ENCODE data around the gene KIF1C.

The KIF1C gene

GRCh38 chr17:5043524-5043923 lies 45.8 kb downstream of the KIF1C start:
- no peak for TF ChIP-seq CTCF (IDR thresholded peaks at IDR 0.05)
- Histone ChIP-seq H3K27ac (no peak overlapping the region), H3K4me3 (no peak overlapping the region)
- no peak for DNase-seq (ENCODE audit: low spot score)

GRCh38 chr17:5044630-5045029 lies 46.9 kb downstream of the KIF1C start:
- no peak overlapping the region for H3K4me3 ChIP-seq
- TF ChIP-seq CTCF (IDR thresholded peaks at IDR 0.05): no peak
- H3K27ac ChIP-seq: no peak overlapping the region
- no peak for DNase-seq (ENCODE audit: low spot score)

- no peak overlapping the region for H3K27ac ChIP-seq
- DNase-seq (ENCODE audit: low spot score): no peak
- no peak for TF ChIP-seq CTCF (IDR thresholded peaks at IDR 0.05)
- H3K4me3 ChIP-seq: no peak overlapping the region
Measured at GRCh38 chr17:5045496-5045895, 47.7 kb downstream of the KIF1C start.

GRCh38 chr17:5047446-5047845 lies 49.7 kb downstream of the KIF1C start:
- no peak for TF ChIP-seq CTCF (IDR thresholded peaks at IDR 0.05)
- Histone ChIP-seq H3K4me3 (no peak overlapping the region), H3K27ac (no peak overlapping the region)
- no peak for DNase-seq (ENCODE audit: low spot score)

- Histone ChIP-seq H3K27ac (peak overlapping the region in 1 of 2 donors; percentile 36), H3K4me3 (no peak overlapping the region)
- no peak for DNase-seq (ENCODE audit: low spot score)
- TF ChIP-seq CTCF (IDR thresholded peaks at IDR 0.05): no peak
Measured at GRCh38 chr17:5049314-5049841, 51.6 kb downstream of the KIF1C start.

GRCh38 chr17:5050278-5050677 lies 52.5 kb downstream of the KIF1C start:
- TF ChIP-seq CTCF (IDR thresholded peaks at IDR 0.05): no peak
- H3K27ac ChIP-seq: no peak overlapping the region
- H3K4me3 ChIP-seq: no peak overlapping the region
- DNase-seq (ENCODE audit: low spot score): no peak

GRCh38 chr17:5055543-5055942 lies 57.8 kb downstream of the KIF1C start:
- Histone ChIP-seq H3K4me3 (no peak overlapping the region), H3K27ac (no peak overlapping the region)
- no peak for TF ChIP-seq CTCF (IDR thresholded peaks at IDR 0.05)
- no peak for DNase-seq (ENCODE audit: low spot score)
